ENCODE results near the gene TDRD3.

DNA sequence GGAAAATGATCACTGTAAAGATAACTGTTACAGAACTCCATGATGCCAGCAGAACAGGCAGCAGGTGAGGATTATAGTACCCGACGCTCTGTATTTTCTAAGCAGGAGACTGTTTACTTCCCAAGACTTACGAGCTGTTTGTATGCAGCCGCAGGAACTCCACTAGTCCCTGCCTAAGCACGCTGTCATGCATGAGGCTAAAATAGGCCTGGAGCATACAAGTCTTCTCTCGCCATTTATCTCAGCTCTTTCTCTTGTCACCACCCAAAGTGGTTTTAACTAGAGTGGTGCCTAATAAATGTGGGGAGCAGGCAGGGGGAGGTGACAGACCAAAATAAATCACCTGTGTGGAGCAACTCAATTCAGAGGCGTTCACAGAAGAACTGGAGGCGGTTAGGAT is 175.8 kb downstream of the TDRD3 start:
- no peak for TF ChIP-seq EZH2 (IDR thresholded peaks at IDR 0.05; ENCODE audit: insufficient read depth, low read length)
- TF ChIP-seq, protein P1, sequence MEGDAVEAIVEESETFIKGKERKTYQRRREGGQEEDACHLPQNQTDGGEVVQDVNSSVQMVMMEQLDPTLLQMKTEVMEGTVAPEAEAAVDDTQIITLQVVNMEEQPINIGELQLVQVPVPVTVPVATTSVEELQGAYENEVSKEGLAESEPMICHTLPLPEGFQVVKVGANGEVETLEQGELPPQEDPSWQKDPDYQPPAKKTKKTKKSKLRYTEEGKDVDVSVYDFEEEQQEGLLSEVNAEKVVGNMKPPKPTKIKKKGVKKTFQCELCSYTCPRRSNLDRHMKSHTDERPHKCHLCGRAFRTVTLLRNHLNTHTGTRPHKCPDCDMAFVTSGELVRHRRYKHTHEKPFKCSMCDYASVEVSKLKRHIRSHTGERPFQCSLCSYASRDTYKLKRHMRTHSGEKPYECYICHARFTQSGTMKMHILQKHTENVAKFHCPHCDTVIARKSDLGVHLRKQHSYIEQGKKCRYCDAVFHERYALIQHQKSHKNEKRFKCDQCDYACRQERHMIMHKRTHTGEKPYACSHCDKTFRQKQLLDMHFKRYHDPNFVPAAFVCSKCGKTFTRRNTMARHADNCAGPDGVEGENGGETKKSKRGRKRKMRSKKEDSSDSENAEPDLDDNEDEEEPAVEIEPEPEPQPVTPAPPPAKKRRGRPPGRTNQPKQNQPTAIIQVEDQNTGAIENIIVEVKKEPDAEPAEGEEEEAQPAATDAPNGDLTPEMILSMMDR (IDR thresholded peaks at IDR 0.05; ENCODE audit: insufficient read depth, low read depth, low read length) = no peak
